Activated T-helper 1 cell treated with anti-CD3 and anti-CD28 coated beads, Interleukin-12 subunit alpha, Interleukin-12 subunit beta, Interleukin-2, Interleukin-4 antibody, amounts not matched to agents 30 ng/mL and 10 ng/mL and 1 ng/mL, durations not matched to agents 14 hours and 24 hours and 36 hours (primary cell): ENCODE data around the gene LYRM1. TPM values are rescaled to one million over a fixed set of nuclear protein-coding genes. Genes with fewer than 3 reads are reported as not detected.
A peak's percentile ranks its signal among the peaks of the same experiment; 100 is the strongest.
"Not testable (repeated sequence)": the region's sequence is repeated elsewhere in the genome, so short reads cannot be mapped to it uniquely, and the experiment has no call there.

Source experiments
- DNase-seq: peaks from one replicate; pipeline ENCODE4 v3.0.0; 2021; ENCODE audit warnings: low spot score
- H3K27ac Mint-ChIP-seq: one replicate; pipeline ENCODE4 v1.8.0; 2021; ENCODE audit warnings: mild to moderate bottlenecking, mixed read lengths
- H3K27me3 Mint-ChIP-seq: one replicate; pipeline ENCODE4 v1.8.0; 2022; ENCODE audit warnings: mild to moderate bottlenecking, moderate library complexity, mixed read lengths; ENCODE audit not compliant: insufficient read depth
- H3K36me3 Mint-ChIP-seq: one replicate; pipeline ENCODE4 v1.8.0; 2021; ENCODE audit warnings: low read depth, mixed read lengths
- H3K4me1 Mint-ChIP-seq: one replicate; pipeline ENCODE4 v1.8.0; 2021; ENCODE audit warnings: low read depth, mixed read lengths
- H3K4me3 Mint-ChIP-seq: one replicate; pipeline ENCODE4 v1.8.0; 2021; ENCODE audit warnings: mild to moderate bottlenecking, moderate library complexity, mixed read lengths
- H3K9me3 Mint-ChIP-seq: one replicate; pipeline ENCODE4 v1.8.0; 2021; ENCODE audit warnings: mixed read lengths
- intact Hi-C: fragments of 100-400 bp; cut with micrococcal nuclease; formaldehyde crosslinking; loops from one replicate; pipeline ENCODE4 v1.15.1; 2024
- total RNA-seq: library from RNA; stranded (reverse); gene quantifications from 2 replicates; pipeline ENCODE4 v1.2.3, GENCODE V29; 2022

LYRM1 gene
- total RNA-seq, result 21.2 and 23.7 TPM in 2 replicates

GRCh38 chr16:20900299-20901067 is at the start of gene LYRM1, which contains the start of gene DCUN1D3:
LYRM1 (plus strand) TSS chr16:20900771; CDS start chr16:20915556, 14,785 bp downstream.
DCUN1D3 (minus strand) TSS chr16:20900358; CDS start chr16:20862538, 37,820 bp downstream.
- DNase-seq, result peak; percentile 81
- Mint-ChIP-seq H3K9me3 (no peaks in the 10 kb centered on the region), H3K27ac (peak within 1 kb of the TSS; percentile 100), H3K36me3 (peaks cover 41% of the 10 kb centered on the region), H3K4me3 (peak within 1 kb of the TSS; percentile 90), H3K4me1 (peaks cover 76% of the 10 kb centered on the region), H3K27me3 (no peaks in the 10 kb centered on the region)
- intact Hi-C loops, result loop anchor here (1.0 to 2.0 kb wide), 8 partner anchors 11 to 1290 kb away; partner anchors contain the start of genes ERI2, REXO5 and THUMPD1

- peaks cover 30% of the 10 kb centered on the region for H3K4me1 Mint-ChIP-seq
- no peak for DNase-seq
- H3K36me3 Mint-ChIP-seq, result peaks cover 15% of the 10 kb centered on the region
- no peaks in the 10 kb centered on the region for H3K9me3 Mint-ChIP-seq
- no peak overlapping the region for H3K4me3 Mint-ChIP-seq
- intact Hi-C loops, result loop anchor here (1.0 to 5.0 kb wide), 6 partner anchors 49 to 232 kb away; partner anchors contain the start of genes DCUN1D3 and LYRM1
- no peaks in the 10 kb centered on the region for H3K27me3 Mint-ChIP-seq
- no peak overlapping the region for H3K27ac Mint-ChIP-seq
Measured at GRCh38 chr16:20850981-20851380, 49.6 kb upstream of the LYRM1 start.

- H3K27me3 Mint-ChIP-seq, result no peaks in the 10 kb centered on the region
- peaks cover 34% of the 10 kb centered on the region for H3K4me1 Mint-ChIP-seq
- no peak overlapping the region for H3K27ac Mint-ChIP-seq
- peaks cover 19% of the 10 kb centered on the region for H3K36me3 Mint-ChIP-seq
- DNase-seq, result no peak
- H3K4me3 Mint-ChIP-seq, result no peak overlapping the region
- intact Hi-C loops, result loop anchor here (2.0 to 5.0 kb wide), 3 partner anchors 51 to 106 kb away; no protein-coding TSS in a partner anchor
- H3K9me3 Mint-ChIP-seq, result no peaks in the 10 kb centered on the region
Measured at GRCh38 chr16:20851601-20852000, 49.0 kb upstream of the LYRM1 start.

- no peak overlapping the region for H3K27ac Mint-ChIP-seq
- H3K36me3 Mint-ChIP-seq, result peaks cover 24% of the 10 kb centered on the region
- H3K4me3 Mint-ChIP-seq, result no peak overlapping the region
- peaks cover 35% of the 10 kb centered on the region for H3K4me1 Mint-ChIP-seq
- no peaks in the 10 kb centered on the region for H3K9me3 Mint-ChIP-seq
- no peaks in the 10 kb centered on the region for H3K27me3 Mint-ChIP-seq
- no peak for DNase-seq
- intact Hi-C loops, result loop anchor here (5.0 kb wide), 1 partner anchor 104 kb away; no protein-coding TSS in a partner anchor
Measured at GRCh38 chr16:20853143-20853542, 47.4 kb upstream of the LYRM1 start.

- Mint-ChIP-seq H3K27me3 (no peaks in the 10 kb centered on the region), H3K4me1 (peaks cover 35% of the 10 kb centered on the region), H3K36me3 (peaks cover 26% of the 10 kb centered on the region), H3K4me3 (no peak overlapping the region), H3K9me3 (no peaks in the 10 kb centered on the region), H3K27ac (no peak overlapping the region)
- DNase-seq, result no peak
- intact Hi-C loops, result loop anchor here (5.0 kb wide), 1 partner anchor 103 kb away; no protein-coding TSS in a partner anchor
Measured at GRCh38 chr16:20853981-20854620, 46.5 kb upstream of the LYRM1 start.

- intact Hi-C loops, result loop anchor here (5.0 kb wide), 1 partner anchor 102 kb away; no protein-coding TSS in a partner anchor
- H3K36me3 Mint-ChIP-seq, result peaks cover 29% of the 10 kb centered on the region
- H3K27me3 Mint-ChIP-seq, result no peaks in the 10 kb centered on the region
- no peak overlapping the region for H3K4me3 Mint-ChIP-seq
- H3K27ac Mint-ChIP-seq, result no peak overlapping the region
- H3K4me1 Mint-ChIP-seq, result peaks cover 30% of the 10 kb centered on the region
- no peaks in the 10 kb centered on the region for H3K9me3 Mint-ChIP-seq
- DNase-seq, result no peak
Measured at GRCh38 chr16:20854963-20855362, 45.6 kb upstream of the LYRM1 start.

- no peak for DNase-seq
- Mint-ChIP-seq H3K9me3 (no peaks in the 10 kb centered on the region), H3K27ac (no peak overlapping the region), H3K27me3 (no peaks in the 10 kb centered on the region), H3K36me3 (peaks cover 43% of the 10 kb centered on the region), H3K4me3 (no peak overlapping the region), H3K4me1 (peaks cover 19% of the 10 kb centered on the region)
- intact Hi-C loops, result no loop called here
Measured at GRCh38 chr16:20857281-20857680, 43.3 kb upstream of the LYRM1 start.

GRCh38 chr16:20859229-20859628 is 41.3 kb upstream of the LYRM1 start:
- Mint-ChIP-seq H3K27me3 (no peaks in the 10 kb centered on the region), H3K9me3 (no peaks in the 10 kb centered on the region), H3K4me1 (peaks cover 25% of the 10 kb centered on the region), H3K36me3 (peaks cover 43% of the 10 kb centered on the region), H3K4me3 (no peak overlapping the region), H3K27ac (no peak overlapping the region)
- intact Hi-C loops, result no loop called here
- DNase-seq, result no peak

- no peak for DNase-seq
- Mint-ChIP-seq H3K4me3 (no peak overlapping the region), H3K9me3 (no peaks in the 10 kb centered on the region), H3K27ac (no peak overlapping the region), H3K4me1 (peaks cover 29% of the 10 kb centered on the region), H3K36me3 (peaks cover 43% of the 10 kb centered on the region), H3K27me3 (no peaks in the 10 kb centered on the region)
- intact Hi-C loops, result no loop called here
Measured at GRCh38 chr16:20859699-20860098, 40.9 kb upstream of the LYRM1 start.

- no peak for DNase-seq
- Mint-ChIP-seq H3K27me3 (no peaks in the 10 kb centered on the region), H3K36me3 (peaks cover 40% of the 10 kb centered on the region), H3K9me3 (no peaks in the 10 kb centered on the region), H3K4me1 (peaks cover 28% of the 10 kb centered on the region), H3K27ac (no peak overlapping the region), H3K4me3 (no peak overlapping the region)
- intact Hi-C loops, result no loop called here
Measured at GRCh38 chr16:20860361-20860760, 40.2 kb upstream of the LYRM1 start.

- H3K27me3 Mint-ChIP-seq, intact Hi-C loops, H3K4me3 Mint-ChIP-seq, H3K9me3 Mint-ChIP-seq, H3K27ac Mint-ChIP-seq, DNase-seq: not testable (repeated sequence)
- peaks cover 39% of the 10 kb centered on the region for H3K36me3 Mint-ChIP-seq
- H3K4me1 Mint-ChIP-seq, result peaks cover 30% of the 10 kb centered on the region
Measured at GRCh38 chr16:20860995-20861394, 39.6 kb upstream of the LYRM1 start.

GRCh38 chr16:20862162-20862960 is 38.2 kb upstream of the LYRM1 start:
- intact Hi-C loops, result no loop called here
- no peak overlapping the region for H3K27ac Mint-ChIP-seq
- peaks cover 33% of the 10 kb centered on the region for H3K4me1 Mint-ChIP-seq
- no peak overlapping the region for H3K4me3 Mint-ChIP-seq
- no peak for DNase-seq
- H3K36me3 Mint-ChIP-seq, result peaks cover 40% of the 10 kb centered on the region
- H3K27me3 Mint-ChIP-seq, result no peaks in the 10 kb centered on the region
- no peaks in the 10 kb centered on the region for H3K9me3 Mint-ChIP-seq
